ENCODE data around the gene SPEN.
"Not testable (repeated sequence)": the region's sequence is repeated elsewhere in the genome, so short reads cannot be mapped to it uniquely, and the experiment has no call there.

Gene SPEN

GRCh38 chr1:15847100-15847892 is at the start of gene SPEN:
TSS of gene SPEN (plus strand) at chr1:15847707. CDS start at chr1:15848068, 361 bp downstream.
- peak; percentile 99 for DNase-seq

GRCh38 chr1:15799004-15799867 is 48.3 kb upstream of the SPEN start:
- DNase-seq: no peak

- no peak for DNase-seq
Observed at GRCh38 chr1:15799928-15800835, 47.3 kb upstream of the SPEN start.

GRCh38 chr1:15802234-15802965 is 45.1 kb upstream of the SPEN start:
- DNase-seq: peak; percentile 73

GRCh38 chr1:15803380-15803779 is 44.1 kb upstream of the SPEN start:
- DNase-seq: peak; percentile 66

- DNase-seq: no peak
Observed at GRCh38 chr1:15804060-15804459, 43.4 kb upstream of the SPEN start.

- DNase-seq: no peak
Observed at GRCh38 chr1:15807121-15807520, 40.4 kb upstream of the SPEN start.

GRCh38 chr1:15807549-15807948 is 40.0 kb upstream of the SPEN start, which contains the start of gene UQCRHL:
TSS of gene UQCRHL (minus strand) at chr1:15807649. CDS start at chr1:15807649, 0 bp downstream.
- not testable (repeated sequence) for DNase-seq

GRCh38 chr1:15808955-15809354 is 38.6 kb upstream of the SPEN start:
- DNase-seq: no peak

GRCh38 chr1:15810073-15810472 is 37.4 kb upstream of the SPEN start:
- DNase-seq: no peak

- no peak for DNase-seq
Observed at GRCh38 chr1:15816674-15817073, 30.8 kb upstream of the SPEN start.

- no peak for DNase-seq
Observed at GRCh38 chr1:15820478-15820877, 27.0 kb upstream of the SPEN start.

GRCh38 chr1:15825800-15826199 is 21.7 kb upstream of the SPEN start:
- no peak for DNase-seq

- no peak for DNase-seq
Observed at GRCh38 chr1:15826810-15827507, 20.5 kb upstream of the SPEN start.

- DNase-seq: not testable (repeated sequence)
Observed at GRCh38 chr1:15827567-15827966, 19.9 kb upstream of the SPEN start.

GRCh38 chr1:15828931-15829330 is 18.6 kb upstream of the SPEN start:
- not testable (repeated sequence) for DNase-seq

GRCh38 chr1:15830258-15830657 is 17.2 kb upstream of the SPEN start:
- DNase-seq: peak; percentile 27

- DNase-seq: peak; percentile 45
Observed at GRCh38 chr1:15833069-15833679, 14.3 kb upstream of the SPEN start.

GRCh38 chr1:15833842-15834405 is 13.6 kb upstream of the SPEN start:
- DNase-seq: peak; percentile 10

GRCh38 chr1:15834406-15835204 is 12.9 kb upstream of the SPEN start:
- peak; percentile 96 for DNase-seq

Data from hematopoietic multipotent progenitor cell treated with erythropoietin and hydrocortisone succinate and interleukin-3 and kit ligand, for 4 days (in vitro differentiated cells).